Stimulated activated CD4-positive, alpha-beta T cell treated with anti-CD3 and anti-CD28 coated beads, TNF-alpha, amount 100 ng/mL, for 24 hours (primary cell): ENCODE measurements around the gene NAGLU.
A peak's percentile ranks its signal among the peaks of the same experiment; 100 is the strongest.
"Not testable (repeated sequence)": the region's sequence is repeated elsewhere in the genome, so short reads cannot be mapped to it uniquely, and the experiment has no call there.

ENCODE experiments used
- DNase-seq, 3 experiments: peaks; one replicate each; pipeline ENCODE4 v3.0.0-alpha.2; 2020; ENCODE audit warnings: low read depth in 3 of 3

NAGLU gene

GRCh38 chr17:42521036-42521435 is 15.0 kb upstream of the NAGLU start:
- no peak for DNase-seq

- DNase-seq: no peak
Observed at GRCh38 chr17:42521666-42522262, 14.3 kb upstream of the NAGLU start.

- DNase-seq: no peak
Observed at GRCh38 chr17:42522263-42522790, 13.7 kb upstream of the NAGLU start.

- no peak for DNase-seq
Observed at GRCh38 chr17:42522798-42523278, 13.2 kb upstream of the NAGLU start.

GRCh38 chr17:42525221-42525620 is 10.8 kb upstream of the NAGLU start:
- DNase-seq: no peak

GRCh38 chr17:42526031-42526444 is 10.0 kb upstream of the NAGLU start:
- no peak for DNase-seq

- no peak for DNase-seq
Observed at GRCh38 chr17:42527932-42528331, 8.1 kb upstream of the NAGLU start.

GRCh38 chr17:42529061-42529460 is 7.0 kb upstream of the NAGLU start:
- no peak for DNase-seq

GRCh38 chr17:42530952-42531454 is 5.0 kb upstream of the NAGLU start:
- no peak for DNase-seq

GRCh38 chr17:42531455-42532354 is 4.3 kb upstream of the NAGLU start:
- peak in 1 of 3 experiments; percentile 41 for DNase-seq

- no peak for DNase-seq
Observed at GRCh38 chr17:42535155-42536047, 640 bp upstream of the NAGLU start.

GRCh38 chr17:42536372-42537155 is 523 bp downstream of the NAGLU start:
- peak; percentile 42 to 81 (median 59) for DNase-seq

- no peak for DNase-seq
Observed at GRCh38 chr17:42537156-42537805, 1.2 kb downstream of the NAGLU start.

- no peak for DNase-seq
Observed at GRCh38 chr17:42537826-42538451, 1.9 kb downstream of the NAGLU start.

- no peak for DNase-seq
Observed at GRCh38 chr17:42538482-42538881, 2.4 kb downstream of the NAGLU start.

- not testable (repeated sequence) for DNase-seq
Observed at GRCh38 chr17:42540558-42540957, 4.5 kb downstream of the NAGLU start.

GRCh38 chr17:42541041-42541833 is 5.2 kb downstream of the NAGLU start:
- no peak for DNase-seq

GRCh38 chr17:42543190-42544079 is 7.4 kb downstream of the NAGLU start:
- no peak for DNase-seq
